Right lung (tissue), 5 donors: ENCODE data around the gene PDE5A. TPM values are rescaled to one million over a fixed set of nuclear protein-coding genes. Genes with fewer than 3 reads are reported as not detected.
"Not testable (repeated sequence)": the region's sequence is repeated elsewhere in the genome, so short reads cannot be mapped to it uniquely, and the experiment has no call there.

Source experiments
- DNase-seq, 2 donors: peaks; one replicate each; pipeline ENCODE4 v3.0.0-alpha.2; 2013
- polyA plus RNA-seq, 5 donors: library from polyadenylated mRNA; unstranded; fragments of 120-200 nt; gene quantifications; one replicate each; pipeline versions ENCODE4 v1.2.1 to v1.2.3, GENCODE V29; 2013; ENCODE audit warnings: inconsistent platforms in 1 of 5, low replicate concordance in 1 of 5; ENCODE audit not compliant: insufficient read length in 5 of 5, insufficient read depth in 1 of 5

Gene PDE5A
- polyA plus RNA-seq, 5 donors, result 36.8 to 82.1 (median 77.6) TPM

GRCh38 chr4:119478446-119479179, 150.0 kb downstream of the PDE5A start:
- no peak for DNase-seq

- DNase-seq, result no peak
Observed at GRCh38 chr4:119477412-119478053, 151.1 kb downstream of the PDE5A start.

GRCh38 chr4:119471259-119471658, 157.3 kb downstream of the PDE5A start:
- DNase-seq, result no peak

- DNase-seq, result not testable (repeated sequence)
Observed at GRCh38 chr4:119470737-119471063, 157.9 kb downstream of the PDE5A start.

GRCh38 chr4:119470021-119470736, 158.4 kb downstream of the PDE5A start:
- not testable (repeated sequence) for DNase-seq

- DNase-seq, result not testable (repeated sequence)
Observed at GRCh38 chr4:119469039-119469438, 159.6 kb downstream of the PDE5A start.

- DNase-seq, result not testable (repeated sequence)
Observed at GRCh38 chr4:119462733-119463132, 165.9 kb downstream of the PDE5A start.

- DNase-seq, result peak in 1 of 2 donors; percentile 16
Observed at GRCh38 chr4:119455734-119456133, 172.9 kb downstream of the PDE5A start.

- peak; percentile 99 to 100 for DNase-seq
Observed at GRCh38 chr4:119454491-119455270, 173.9 kb downstream of the PDE5A start.

- not testable (repeated sequence) for DNase-seq
Observed at GRCh38 chr4:119454151-119454490, 174.5 kb downstream of the PDE5A start.

GRCh38 chr4:119453286-119453685, 175.3 kb downstream of the PDE5A start:
- not testable (repeated sequence) for DNase-seq

GRCh38 chr4:119449851-119450250, 178.8 kb downstream of the PDE5A start:
- DNase-seq, result peak; percentile 24 to 55
